H1 (cell line): Measurements from ENCODE around the gene HOXC13. TPM values are rescaled to one million over a fixed set of nuclear protein-coding genes. Genes with fewer than 3 reads are reported as not detected.
A peak's percentile ranks its signal among the peaks of the same experiment; 100 is the strongest.

Source experiments
- BCL11A ChIP-seq, 2 experiments: IDR thresholded peaks; one replicate each; pipeline ENCODE4 v1.6.1; 2011; ENCODE audit warnings: low read depth in 2 of 2, low read length in 2 of 2, mild to moderate bottlenecking in 2 of 2
- CTBP2 ChIP-seq: IDR thresholded peaks from 2 replicates; pipeline ENCODE4 v1.7.0; 2011; ENCODE audit warnings: borderline replicate concordance, mild to moderate bottlenecking, moderate library complexity, mixed read lengths, low read length; ENCODE audit not compliant: insufficient read depth, insufficient read length
- POLR2A ChIP-seq, 2 experiments: IDR thresholded peaks; 1 replicate in 1 of 2; 2 replicates in 1 of 2; pipeline ENCODE4 v1.6.1; 2011; ENCODE audit warnings: low read depth in 2 of 2, low read length in 2 of 2, mild to moderate bottlenecking in 2 of 2; ENCODE audit errors: control extremely low read depth in 1 of 2
- TBP ChIP-seq: IDR thresholded peaks from 2 replicates; pipeline ENCODE4 v1.6.1; 2011; ENCODE audit warnings: low read depth, low read length, improper control_type of control experiment
- polyA plus RNA-seq, 7 experiments: library from polyadenylated mRNA; depleted of rRNA in 3 of 7; stranded (reverse) in 5 of 7; unstranded in 2 of 7; fragments of >200 nt in 5 of 7; fragments of 200-250 nt in 2 of 7; gene quantifications; 1 replicate in 5 of 7; 2 replicates in 1 of 7; 4 replicates in 1 of 7; pipeline versions ENCODE4 v1.2.1 to v1.2.3, GENCODE V29; 2011 to 2013; ENCODE audit warnings: missing spikeins in 2 of 7, mixed read lengths in 2 of 7
- total RNA-seq: library from RNA; stranded (reverse); fragmentation: NEBNext Ultra II Directional; extraction: Animal tissue kit (Norgen Biotek cat#: 25700); gene quantifications from 2 replicates; pipeline ENCODE4 v1.2.1, GENCODE V29; 2021
- TF ChIP-seq, protein P1 (sequence below): IDR thresholded peaks from 2 replicates; pipeline ENCODE4 v1.6.1; 2012; ENCODE audit warnings: inconsistent platforms

The HOXC13 gene
- total and polyA plus RNA-seq, 2 of the 8 experiments (the other 6 are each of a cell fraction or from before 2014, with no cell fraction given): 0.02 TPM; not detected in 1

DNA sequence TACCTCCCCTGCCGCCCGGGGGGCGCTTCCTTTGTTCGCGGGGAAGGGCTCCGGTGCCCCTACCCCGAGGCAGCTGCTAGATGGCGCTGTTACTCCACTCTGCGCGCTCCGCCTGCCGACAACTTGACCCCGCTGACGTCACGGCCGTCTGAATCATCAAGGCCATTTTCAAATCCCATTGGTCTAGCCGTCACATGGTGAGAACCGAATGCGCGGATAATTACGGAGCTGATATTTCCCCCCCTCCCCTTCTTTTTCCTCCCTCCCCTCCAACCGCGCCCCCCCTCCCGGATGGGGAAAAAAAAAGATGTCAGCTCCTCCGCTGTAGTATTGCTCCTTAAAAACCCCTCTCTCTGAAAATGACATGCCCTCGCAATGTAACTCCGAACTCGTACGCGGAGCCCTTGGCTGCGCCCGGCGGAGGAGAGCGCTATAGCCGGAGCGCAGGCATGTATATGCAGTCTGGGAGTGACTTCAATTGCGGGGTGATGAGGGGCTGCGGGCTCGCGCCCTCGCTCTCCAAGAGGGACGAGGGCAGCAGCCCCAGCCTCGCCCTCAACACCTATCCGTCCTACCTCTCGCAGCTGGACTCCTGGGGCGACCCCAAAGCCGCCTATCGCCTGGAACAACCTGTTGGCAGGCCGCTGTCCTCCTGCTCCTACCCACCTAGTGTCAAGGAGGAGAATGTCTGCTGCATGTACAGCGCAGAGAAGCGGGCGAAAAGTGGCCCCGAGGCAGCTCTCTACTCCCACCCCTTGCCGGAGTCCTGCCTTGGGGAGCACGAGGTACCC lies 46.5 kb downstream of the HOXC13 start, which contains the start of gene HOXC10 (continued):
- TF ChIP-seq CTBP2: no peak
- TF ChIP-seq, protein P1, sequence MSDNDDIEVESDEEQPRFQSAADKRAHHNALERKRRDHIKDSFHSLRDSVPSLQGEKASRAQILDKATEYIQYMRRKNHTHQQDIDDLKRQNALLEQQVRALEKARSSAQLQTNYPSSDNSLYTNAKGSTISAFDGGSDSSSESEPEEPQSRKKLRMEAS: peak; percentile 70
- TF ChIP-seq POLR2A (IDR thresholded peaks at IDR 0.05; ENCODE audit: control extremely low read depth in 1 of 2, low read depth in 2 of 2, low read length in 2 of 2): no peak
- no peak for TF ChIP-seq BCL11A (IDR thresholded peaks at IDR 0.05; ENCODE audit: low read depth in 2 of 2, low read length in 2 of 2)
- no peak for TF ChIP-seq TBP
- TF ChIP-seq, all 59 proteins: peak for 16
